GM10248 (cell line): ENCODE measurements around the gene DHX8.
"Not testable (repeated sequence)": the region's sequence is repeated elsewhere in the genome, so short reads cannot be mapped to it uniquely, and the experiment has no call there.

ENCODE experiments used
- CTCF ChIA-PET: fragments of 300-600 bp; sonication (Branson Sonifier 250); formaldehyde crosslinking; extraction: SDS; loops from one replicate; lab custom pipeline; 2021; ENCODE audit warnings: antibody characterized with exemption; lab: Yijun Ruan, JAX
- POLR2A ChIA-PET: fragments of 350-650 bp; sonication (Branson Sonifier 250); formaldehyde crosslinking; extraction: SDS; loops from one replicate; lab custom pipeline; 2020; ENCODE audit warnings: antibody characterized with exemption; lab: Yijun Ruan, JAX
- DNase-seq: peaks from one replicate; pipeline ENCODE4 v3.0.0; 2012; ENCODE audit errors: extremely low spot score
- CTCF ChIP-seq: IDR thresholded peaks from 2 replicates; pipeline ENCODE4 v1.5.1; 2012; ENCODE audit warnings: mild to moderate bottlenecking, low read depth; ENCODE audit errors: extremely low read depth, missing control alignments, control extremely low read depth

DHX8 gene

GRCh38 chr17:43449470-43450248 lies 34.1 kb upstream of the DHX8 start:
- CTCF ChIA-PET = no interaction called here
- no peak for DNase-seq
- TF ChIP-seq CTCF = no peak
- POLR2A ChIA-PET = no interaction called here

GRCh38 chr17:43450791-43451190 lies 33.0 kb upstream of the DHX8 start:
- DNase-seq, POLR2A ChIA-PET, CTCF ChIA-PET: not testable (repeated sequence)

- CTCF ChIA-PET, POLR2A ChIA-PET, DNase-seq: not testable (repeated sequence)
These were observed 32.0 kb upstream of the DHX8 start for GRCh38 chr17:43451741-43452140.

GRCh38 chr17:43453331-43453812 lies 30.4 kb upstream of the DHX8 start:
- TF ChIP-seq CTCF = no peak
- ChIA-PET CTCF (no interaction called here), POLR2A (no interaction called here)
- DNase-seq = no peak

- POLR2A ChIA-PET = no interaction called here
- no peak for DNase-seq
- no peak for TF ChIP-seq CTCF
- CTCF ChIA-PET = no interaction called here
These were observed 28.9 kb upstream of the DHX8 start for GRCh38 chr17:43454868-43455267.

GRCh38 chr17:43456029-43456428 lies 27.7 kb upstream of the DHX8 start:
- TF ChIP-seq CTCF = no peak
- ChIA-PET POLR2A (no interaction called here), CTCF (interaction anchor here (1.4 kb wide), 1 partner anchor 28 kb away, joined by 8 read pairs; the partner anchor contains the start of gene DHX8)
- no peak for DNase-seq

- no peak for TF ChIP-seq CTCF
- ChIA-PET POLR2A (no interaction called here), CTCF (interaction anchor here (0.6 to 1.4 kb wide), 3 partner anchors 27 to 254 kb away, joined by 3 to 8 read pairs (median 3); partner anchors contain the start of gene DHX8)
- no peak for DNase-seq
These were observed 27.0 kb upstream of the DHX8 start for GRCh38 chr17:43456661-43457361.
